ENCODE measurements around the gene LTO1. TPM values are rescaled to one million over a fixed set of nuclear protein-coding genes. Genes with fewer than 3 reads are reported as not detected.

Gene LTO1
- total RNA-seq, 8 experiments from 2014 or later: 10.5 to 31.1 (median 16.1) TPM

GRCh38 chr11:69645801-69646492, 29.2 kb downstream of the LTO1 start:
- Histone ChIP-seq H3K4me1 (replicated peaks in 1 of 2) (peaks cover 35 to 42% of the 10 kb centered on the region in 2 donors), H3K27ac (no peak overlapping the region), H3K4me3 (no peak overlapping the region)
- peak in 2 of 8 experiments; percentile 5 to 14 for ATAC-seq (replicated peaks in 6 of 8)
- WGBS, 10 experiments: 0 to 100% (median 70%) methylated on average over 2 to 6 of the region's 30 CpGs; no CpG with 5 or more reads in 2 of the 10 experiments
- in situ Hi-C loops (cut with MboI; ENCODE audit: low pct_unique_long_range_greater_than_20kb in 2 of 9, low sequenced_read_pairs in 9 of 9, unreplicated experiment in 9 of 9): loop anchor here in 2 of 9 experiments (10.0 kb wide), 2 partner anchors 541 to 551 kb away; no protein-coding TSS in a partner anchor

DNA sequence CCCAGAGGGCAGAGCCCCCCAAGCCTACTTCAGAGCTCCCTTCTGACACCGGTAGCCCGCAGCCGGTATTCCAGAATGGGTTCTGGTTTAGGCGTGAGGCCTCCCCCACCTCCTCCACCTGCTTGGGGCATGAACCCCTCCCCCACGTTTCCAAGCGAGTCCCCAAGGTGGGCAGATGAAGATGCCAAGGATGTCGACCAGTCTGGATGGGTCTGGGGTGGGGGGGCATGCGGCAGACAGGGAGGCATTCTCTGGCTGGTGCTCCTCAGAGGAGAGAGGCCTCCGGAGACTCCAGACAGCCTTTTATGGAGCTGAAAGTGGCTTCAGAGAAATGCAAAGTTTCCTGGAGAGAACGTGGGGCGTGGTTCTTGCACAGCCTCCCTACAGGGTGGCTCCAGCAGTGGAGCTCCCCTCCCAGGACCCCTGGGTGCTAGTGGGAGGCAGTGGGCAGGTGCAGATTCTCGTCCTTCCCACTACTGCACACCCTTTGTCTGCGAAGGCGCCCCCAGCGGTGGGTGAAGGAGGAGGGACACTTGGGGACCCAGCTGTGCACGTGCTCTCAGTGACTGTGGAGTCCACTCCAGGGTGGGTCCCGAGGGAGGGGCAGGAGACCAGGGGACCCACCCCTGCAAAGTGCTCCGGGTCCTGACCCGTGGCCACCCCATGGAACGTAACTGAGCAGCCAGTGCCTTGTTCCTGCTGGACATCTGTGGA, 30.0 kb downstream of the LTO1 start:
- in situ Hi-C loops (cut with MboI; ENCODE audit: low pct_unique_long_range_greater_than_20kb in 2 of 9, low sequenced_read_pairs in 9 of 9, unreplicated experiment in 9 of 9): loop anchor here in 3 of 9 experiments (5.0 to 10.0 kb wide), 3 partner anchors 538 to 550 kb away; no protein-coding TSS in a partner anchor

GRCh38 chr11:69644071-69644961, 30.8 kb downstream of the LTO1 start:
- peak; percentile 24 to 70 (median 64) for ATAC-seq (replicated peaks in 6 of 8)
- H3K4me1 ChIP-seq (replicated peaks in 1 of 2): peaks cover 39 to 54% of the 10 kb centered on the region in 2 donors
- in situ Hi-C loops (cut with MboI; ENCODE audit: low pct_unique_long_range_greater_than_20kb in 2 of 9, low sequenced_read_pairs in 9 of 9, unreplicated experiment in 9 of 9): loop anchor here in 3 of 9 experiments (5.0 to 10.0 kb wide), 3 partner anchors 537 to 550 kb away; no protein-coding TSS in a partner anchor
- no peak overlapping the region for H3K4me3 ChIP-seq
- H3K27ac ChIP-seq: no peak overlapping the region
- WGBS, 10 experiments: 57 to 81% (median 65%) methylated on average over 1 to 4 of the region's 24 CpGs; no CpG with 5 or more reads in 7 of the 10 experiments

More for the DNA sequence above, 30.0 kb downstream of the LTO1 start:
- H3K4me1 ChIP-seq (replicated peaks in 1 of 2): peaks cover 35 to 49% of the 10 kb centered on the region in 2 donors
- WGBS, 10 experiments: 80 to 100% (median 82%) methylated on average over 1 to 3 of the region's 20 CpGs; no CpG with 5 or more reads in 7 of the 10 experiments
- no peak overlapping the region for H3K4me3 ChIP-seq
- ATAC-seq (replicated peaks in 6 of 8): peak in 2 of 8 experiments; percentile 3 to 4
- H3K27ac ChIP-seq: no peak overlapping the region

DNA sequence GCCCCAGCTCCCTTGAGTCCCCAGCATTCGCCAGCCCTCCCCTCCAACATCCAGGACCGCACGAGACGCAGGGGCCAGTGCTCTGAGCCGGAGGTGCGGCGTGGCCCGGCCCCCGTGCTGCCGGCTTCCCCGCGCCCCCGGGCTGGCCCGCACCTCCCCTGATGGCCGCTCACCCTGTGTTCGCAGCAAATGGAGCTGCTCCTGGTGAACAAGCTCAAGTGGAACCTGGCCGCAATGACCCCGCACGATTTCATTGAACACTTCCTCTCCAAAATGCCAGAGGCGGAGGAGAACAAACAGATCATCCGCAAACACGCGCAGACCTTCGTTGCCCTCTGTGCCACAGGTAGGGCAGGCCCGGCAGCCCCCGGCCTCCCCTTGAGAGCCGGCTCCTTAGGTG, 31.5 kb downstream of the LTO1 start:
- H3K4me3 ChIP-seq: peak overlapping the region in 4 of 5 donors; percentile 31 to 42 (median 40)
- no peak for ATAC-seq (replicated peaks in 6 of 8)
- in situ Hi-C loops (cut with MboI; ENCODE audit: low pct_unique_long_range_greater_than_20kb in 2 of 9, low sequenced_read_pairs in 9 of 9, unreplicated experiment in 9 of 9): loop anchor here in 3 of 9 experiments (5.0 to 10.0 kb wide), 3 partner anchors 536 to 549 kb away; no protein-coding TSS in a partner anchor
- WGBS, 10 experiments: 0 to 73% (median 70%) methylated on average over 1 to 3 of the region's 27 CpGs; no CpG with 5 or more reads in 7 of the 10 experiments
- peaks cover 39 to 54% of the 10 kb centered on the region in 2 donors for H3K4me1 ChIP-seq (replicated peaks in 1 of 2)
- H3K27ac ChIP-seq: no peak overlapping the region

GRCh38 chr11:69642913-69643632, 32.1 kb downstream of the LTO1 start:
- Histone ChIP-seq H3K4me1 (replicated peaks in 1 of 2) (peaks cover 35 to 50% of the 10 kb centered on the region in 2 donors), H3K27ac (no peak overlapping the region), H3K4me3 (peak overlapping the region; percentile 31 to 46 (median 41))
- peak; percentile 4 to 70 (median 59) for ATAC-seq (replicated peaks in 6 of 8)
- 0% methylated on average over 7 of the region's 81 CpGs; no CpG with 5 or more reads in 9 of the 10 experiments for WGBS, 10 experiments
- in situ Hi-C loops (cut with MboI; ENCODE audit: low pct_unique_long_range_greater_than_20kb in 2 of 9, low sequenced_read_pairs in 9 of 9, unreplicated experiment in 9 of 9): loop anchor here in 3 of 9 experiments (5.0 to 10.0 kb wide), 3 partner anchors 536 to 548 kb away; no protein-coding TSS in a partner anchor

- Histone ChIP-seq H3K4me3 (peak overlapping the region; percentile 31 to 46 (median 41)), H3K27ac (no peak overlapping the region), H3K4me1 (replicated peaks in 1 of 2) (peaks cover 33 to 52% of the 10 kb centered on the region in 2 donors)
- ATAC-seq (replicated peaks in 6 of 8): no peak
- in situ Hi-C loops (cut with MboI; ENCODE audit: low pct_unique_long_range_greater_than_20kb in 2 of 9, low sequenced_read_pairs in 9 of 9, unreplicated experiment in 9 of 9): loop anchor here in 3 of 9 experiments (5.0 to 10.0 kb wide), 3 partner anchors 535 to 548 kb away; no protein-coding TSS in a partner anchor
- no CpG with 5 or more reads among the region's 40 CpGs for WGBS, 10 experiments
Observed at GRCh38 chr11:69642549-69642912, 32.6 kb downstream of the LTO1 start.

GRCh38 chr11:69641681-69642548, 33.2 kb downstream of the LTO1 start:
- no peak for ATAC-seq (replicated peaks in 6 of 8)
- Histone ChIP-seq H3K4me1 (replicated peaks in 1 of 2) (peaks cover 33 to 52% of the 10 kb centered on the region in 2 donors), H3K4me3 (peak overlapping the region; percentile 31 to 46 (median 41)), H3K27ac (no peak overlapping the region)
- WGBS, 10 experiments: 0 to 6% (median 0%) methylated on average over 5 to 13 of the region's 68 CpGs; no CpG with 5 or more reads in 7 of the 10 experiments
- in situ Hi-C loops (cut with MboI; ENCODE audit: low pct_unique_long_range_greater_than_20kb in 2 of 9, low sequenced_read_pairs in 9 of 9, unreplicated experiment in 9 of 9): loop anchor here in 3 of 9 experiments (5.0 to 10.0 kb wide), 3 partner anchors 535 to 547 kb away; no protein-coding TSS in a partner anchor

DNA sequence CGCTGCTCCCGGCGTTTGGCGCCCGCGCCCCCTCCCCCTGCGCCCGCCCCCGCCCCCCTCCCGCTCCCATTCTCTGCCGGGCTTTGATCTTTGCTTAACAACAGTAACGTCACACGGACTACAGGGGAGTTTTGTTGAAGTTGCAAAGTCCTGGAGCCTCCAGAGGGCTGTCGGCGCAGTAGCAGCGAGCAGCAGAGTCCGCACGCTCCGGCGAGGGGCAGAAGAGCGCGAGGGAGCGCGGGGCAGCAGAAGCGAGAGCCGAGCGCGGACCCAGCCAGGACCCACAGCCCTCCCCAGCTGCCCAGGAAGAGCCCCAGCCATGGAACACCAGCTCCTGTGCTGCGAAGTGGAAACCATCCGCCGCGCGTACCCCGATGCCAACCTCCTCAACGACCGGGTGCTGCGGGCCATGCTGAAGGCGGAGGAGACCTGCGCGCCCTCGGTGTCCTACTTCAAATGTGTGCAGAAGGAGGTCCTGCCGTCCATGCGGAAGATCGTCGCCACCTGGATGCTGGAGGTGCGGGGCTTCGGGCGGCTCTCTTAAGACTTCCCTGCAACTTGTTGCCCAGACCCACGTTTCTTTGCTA, 34.1 kb downstream of the LTO1 start, which contains the start of gene CCND1:
CCND1 (plus strand) TSS at position 162 of the 587 bp plus-strand sequence; CDS start at position 320, 158 bp downstream.
- ATAC-seq (replicated peaks in 6 of 8): peak; percentile 4 to 57 (median 13)
- no peak within 1 kb of the TSS for H3K27ac ChIP-seq
- WGBS, 10 experiments: 0 to 1% (median 1%) methylated on average over 2 to 18 of the region's 49 CpGs; no CpG with 5 or more reads in 6 of the 10 experiments
- peaks cover 32 to 49% of the 10 kb centered on the region in 2 donors for H3K4me1 ChIP-seq (replicated peaks in 1 of 2)
- in situ Hi-C loops (cut with MboI; ENCODE audit: low pct_unique_long_range_greater_than_20kb in 2 of 9, low sequenced_read_pairs in 9 of 9, unreplicated experiment in 9 of 9): loop anchor here in 3 of 9 experiments (5.0 to 10.0 kb wide), 3 partner anchors 534 to 546 kb away; no protein-coding TSS in a partner anchor
- H3K4me3 ChIP-seq: peak within 1 kb of the TSS; percentile 31 to 46 (median 41)

GRCh38 chr11:69640260-69640994, 34.7 kb downstream of the LTO1 start:
- in situ Hi-C loops (cut with MboI; ENCODE audit: low pct_unique_long_range_greater_than_20kb in 2 of 9, low sequenced_read_pairs in 9 of 9, unreplicated experiment in 9 of 9): loop anchor here in 3 of 9 experiments (5.0 to 10.0 kb wide), 3 partner anchors 533 to 546 kb away; no protein-coding TSS in a partner anchor
- Histone ChIP-seq H3K4me1 (replicated peaks in 1 of 2) (peaks cover 25 to 46% of the 10 kb centered on the region in 2 donors), H3K4me3 (peak overlapping the region in 4 of 5 donors; percentile 31 to 46 (median 40)), H3K27ac (no peak overlapping the region)
- ATAC-seq (replicated peaks in 6 of 8): no peak
- WGBS, 10 experiments: 0 to 13% (median 2%) methylated on average over 1 to 17 of the region's 43 CpGs; no CpG with 5 or more reads in 1 of the 10 experiments

DNA sequence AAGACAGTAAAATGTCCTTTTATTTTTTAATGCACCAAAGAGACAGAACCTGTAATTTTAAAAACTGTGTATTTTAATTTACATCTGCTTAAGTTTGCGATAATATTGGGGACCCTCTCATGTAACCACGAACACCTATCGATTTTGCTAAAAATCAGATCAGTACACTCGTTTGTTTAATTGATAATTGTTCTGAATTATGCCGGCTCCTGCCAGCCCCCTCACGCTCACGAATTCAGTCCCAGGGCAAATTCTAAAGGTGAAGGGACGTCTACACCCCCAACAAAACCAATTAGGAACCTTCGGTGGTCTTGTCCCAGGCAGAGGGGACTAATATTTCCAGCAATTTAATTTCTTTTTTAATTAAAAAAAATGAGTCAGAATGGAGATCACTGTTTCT, 35.3 kb downstream of the LTO1 start:
- in situ Hi-C loops (cut with MboI; ENCODE audit: low pct_unique_long_range_greater_than_20kb in 2 of 9, low sequenced_read_pairs in 9 of 9, unreplicated experiment in 9 of 9): loop anchor here in 3 of 9 experiments (5.0 to 10.0 kb wide), 3 partner anchors 533 to 545 kb away; no protein-coding TSS in a partner anchor
- ATAC-seq (replicated peaks in 6 of 8): no peak

More for the DNA sequence above, 35.3 kb downstream of the LTO1 start:
- peaks cover 21 to 40% of the 10 kb centered on the region in 2 donors for H3K4me1 ChIP-seq (replicated peaks in 1 of 2)
- 0 to 9% (median 5%) methylated on average over 1 to 9 of the region's 9 CpGs for WGBS, 10 experiments
- no peak overlapping the region for H3K27ac ChIP-seq
- H3K4me3 ChIP-seq: peak overlapping the region in 1 of 5 donors; percentile 41
